HepG2 (cell line): ENCODE results near the gene MBD3L2B. TPM values are rescaled to one million over a fixed set of nuclear protein-coding genes. Genes with fewer than 3 reads are reported as not detected.

Source experiments
- ATAC-seq: fragments of 200-7000 bp; cut with Tn5 transposase; 3 replicates; pipeline ENCODE4 v1.9.1; 2020; ENCODE audit warnings: mild to moderate bottlenecking, moderate library complexity
- BruUV-seq: library from RNA; stranded (reverse); fragments of 400-500 nt; replicated peaks from 2 replicates; lab custom pipeline; 2021; lab: Mats Ljungman, UMichigan
- CTCF ChIA-PET: fragments of 300-600 bp; formaldehyde crosslinking; extraction: SDS; loops from one replicate; lab custom pipeline; 2021; ENCODE audit warnings: low total read pairs, inconsistent platforms, low intra/inter-chr PET ratio; lab: Yijun Ruan, JAX
- POLR2A ChIA-PET: fragments of 350-600 bp; sonication (Branson Sonifier 250); formaldehyde crosslinking; loops from one replicate; lab custom pipeline; 2020; ENCODE audit warnings: antibody characterized with exemption, inconsistent platforms; lab: Yijun Ruan, JAX
- DNase-seq: peaks from one replicate; pipeline ENCODE4 v3.0.0-alpha.2; 2015; ENCODE audit warnings: low spot score
- FAIRE-seq: peaks from 3 replicates; lab custom pipeline; 2011; peaks lifted over from hg19 to GRCh38; lab: Jason Lieb, UNC
- H2AFZ ChIP-seq: one replicate; pipeline ENCODE4 v1.6.1; 2011; ENCODE audit warnings: low read length, inconsistent platforms
- H3K27ac ChIP-seq: fragments of 300-600 bp; 3 replicates; pipeline ENCODE4 v1.8.0; 2011; ENCODE audit warnings: mixed run types, mild to moderate bottlenecking, mixed read lengths, low read length, inconsistent platforms; ENCODE audit not compliant: insufficient read depth; ENCODE audit errors: extremely low read length
- H3K27me3 ChIP-seq, 2 experiments: fragments of 200-600 bp in 1 of 2; 2 replicates in 1 of 2; 3 replicates in 1 of 2; pipeline versions ENCODE4 v1.6.0 to v1.8.0; 2011; ENCODE audit warnings: low read length in 2 of 2, mild to moderate bottlenecking in 2 of 2, moderate library complexity in 2 of 2, inconsistent platforms in 1 of 2; ENCODE audit not compliant: insufficient read depth in 2 of 2, control insufficient read depth in 1 of 2
- H3K36me3 ChIP-seq, 2 experiments: fragments of 200-600 bp in 1 of 2; replicated peaks in 1 of 2; 2 replicates in 1 of 2; 3 replicates in 1 of 2; pipeline versions ENCODE4 v1.5.1 to v1.8.0; 2011; ENCODE audit warnings: low read length in 2 of 2, inconsistent platforms in 1 of 2; ENCODE audit not compliant: insufficient read depth in 2 of 2, control insufficient read depth in 1 of 2
- H3K4me1 ChIP-seq: 2 replicates; pipeline ENCODE4 v1.5.1; 2012; ENCODE audit warnings: low read length, inconsistent platforms; ENCODE audit not compliant: insufficient read depth
- H3K4me2 ChIP-seq: 2 replicates; pipeline ENCODE4 v1.6.0; 2011; ENCODE audit warnings: low read depth, low read length, inconsistent platforms
- H3K4me3 ChIP-seq, 3 experiments: fragments of 200-600 bp in 1 of 3; sonication (generic), shearing (Covaris generic) in 1 of 3; replicated peaks in 1 of 3; 2 replicates each; pipeline ENCODE4 v1.5.1; 2011 to 2016; ENCODE audit warnings: low read length in 3 of 3, inconsistent platforms in 2 of 3, low read depth in 2 of 3, mild to moderate bottlenecking in 2 of 3, control low read depth in 1 of 3, mixed read lengths in 1 of 3; ENCODE audit not compliant: insufficient read depth in 1 of 3
- H3K79me2 ChIP-seq: one replicate; pipeline ENCODE4 v1.6.1; 2011; ENCODE audit warnings: low read length, inconsistent platforms; ENCODE audit not compliant: insufficient read depth
- H3K9ac ChIP-seq: 2 replicates; pipeline ENCODE4 v1.6.0; 2011; ENCODE audit warnings: mild to moderate bottlenecking, low read depth, low read length, inconsistent platforms; ENCODE audit not compliant: insufficient read depth
- H3K9me3 ChIP-seq: 2 replicates; pipeline ENCODE4 v1.5.1; 2012; ENCODE audit warnings: mild to moderate bottlenecking, low read length
- H4K20me1 ChIP-seq: 2 replicates; pipeline ENCODE4 v1.6.0; 2011; ENCODE audit warnings: inconsistent platforms, mild to moderate bottlenecking, low read length, moderate library complexity; ENCODE audit not compliant: insufficient read depth
- BHLHE40 ChIP-seq: IDR thresholded peaks from 2 replicates; pipeline ENCODE4 v1.6.1; 2011; ENCODE audit warnings: low read length, improper control_type of control experiment
- CCAR2 ChIP-seq: fragments of 200-400 bp; formaldehyde crosslinking; optimal IDR thresholded peaks from 2 replicates; pipeline ENCODE3; 2018; ENCODE audit warnings: low read depth, mild to moderate bottlenecking, low read length, moderate library complexity
- DMAP1 ChIP-seq: IDR thresholded peaks from 2 replicates; pipeline ENCODE4 v1.6.1; 2016
- ETV6 ChIP-seq: sonication (generic); formaldehyde crosslinking; conservative IDR thresholded peaks from 2 replicates; pipeline ENCODE4 v1.4.0; 2020; ENCODE audit warnings: missing genetic modification reagents
- GABPA ChIP-seq, 2 experiments: IDR thresholded peaks; 2 replicates each; pipeline ENCODE4 v1.6.1; 2011 to 2016; ENCODE audit warnings: low read depth in 2 of 2, low read length in 1 of 2, missing biosample characterization in 1 of 2, missing genetic modification characterization in 1 of 2
- HDAC1 ChIP-seq: sonication (generic); formaldehyde crosslinking; IDR thresholded peaks from 2 replicates; pipeline ENCODE4 v1.5.1; 2020; ENCODE audit warnings: mild to moderate bottlenecking, missing genetic modification reagents
- HHEX ChIP-seq: IDR thresholded peaks from 2 replicates; pipeline ENCODE4 v1.6.1; 2016; ENCODE audit warnings: control low read depth
- HNRNPK ChIP-seq: fragments of 200-400 bp; formaldehyde crosslinking; IDR thresholded peaks from 2 replicates; pipeline ENCODE4 v1.6.1; 2018; ENCODE audit warnings: low read length, low read depth, moderate library complexity, mild to moderate bottlenecking; ENCODE audit not compliant: poor library complexity, severe bottlenecking
- NFYC ChIP-seq: IDR thresholded peaks from 2 replicates; pipeline ENCODE4 v1.6.1; 2016; ENCODE audit warnings: missing genetic modification reagents, missing compliant biosample characterization
- NKX3-1 ChIP-seq: sonication (generic); formaldehyde crosslinking; IDR thresholded peaks from 2 replicates; pipeline ENCODE4 v1.5.0; 2020; ENCODE audit warnings: missing genetic modification reagents
- PPARG ChIP-seq: conservative IDR thresholded peaks from 2 replicates; pipeline ENCODE4 v1.6.1; 2016; ENCODE audit warnings: missing biosample characterization, missing genetic modification reagents
- RXRB ChIP-seq: IDR thresholded peaks from 2 replicates; pipeline ENCODE4 v1.6.1; 2016; ENCODE audit warnings: borderline replicate concordance, missing genetic modification reagents, missing compliant biosample characterization
- SAP130 ChIP-seq: IDR thresholded peaks from 2 replicates; pipeline ENCODE4 v1.6.1; 2016; ENCODE audit warnings: low read depth
- STAT5B ChIP-seq: sonication (generic); formaldehyde crosslinking; IDR thresholded peaks from 2 replicates; pipeline ENCODE4 v1.4.0; 2020; ENCODE audit warnings: missing genetic modification reagents
- TOE1 ChIP-seq: sonication (generic); formaldehyde crosslinking; IDR thresholded peaks from 2 replicates; pipeline ENCODE4 v1.4.0; 2020; ENCODE audit warnings: mild to moderate bottlenecking, missing genetic modification reagents
- ZNF317 ChIP-seq: sonication (generic); formaldehyde crosslinking; IDR thresholded peaks from 2 replicates; pipeline ENCODE4 v1.5.0; 2020; ENCODE audit warnings: mild to moderate bottlenecking, missing genetic modification reagents
- ZNF510 ChIP-seq: sonication (generic); formaldehyde crosslinking; IDR thresholded peaks from 2 replicates; pipeline ENCODE4 v1.4.0; 2020; ENCODE audit warnings: low read depth, mild to moderate bottlenecking, missing genetic modification reagents
- WGBS: methylation state at CpG from one replicate; pipeline ENCODE4 v1.1.6; 2017; ENCODE audit warnings: low lambda C conversion rate; 5-methylcytosine and 5-hydroxymethylcytosine counted together
- in situ Hi-C: cut with HindIII; loops from 2 replicates; pipeline ENCODE4 v1.10.0; 2017; ENCODE audit warnings: low pct_unique_long_range_greater_than_20kb; ENCODE audit not compliant: extremely low pct_ligation_motif_present
- intact Hi-C: fragments of 100-400 bp; cut with micrococcal nuclease; formaldehyde crosslinking; loops from one replicate; pipeline ENCODE4 v1.10.0; 2022; ENCODE audit not compliant: unreplicated experiment
- polyA plus RNA-seq, 8 experiments: library from polyadenylated mRNA; depleted of rRNA in 3 of 8; stranded (reverse) in 7 of 8; unstranded in 1 of 8; fragments of >200 nt; fragmentation: Illumina TruSeq in 4 of 8; extraction: Trizol in 4 of 8; gene quantifications; 2 replicates each; pipeline versions ENCODE4 v1.2.1 to v1.2.3, GENCODE V29; 2011 to 2016; ENCODE audit warnings: low read depth in 4 of 8, missing spikeins in 1 of 8, mixed read lengths in 1 of 8; ENCODE audit not compliant: insufficient read depth in 1 of 8
- total RNA-seq, 5 experiments: library from RNA; depleted of rRNA; stranded (reverse); fragments of >200 nt; fragmentation: Illumina TruSeq; extraction: Trizol; gene quantifications; 2 replicates each; pipeline ENCODE4 v1.2.3, GENCODE V29; 2016; ENCODE audit warnings: low read depth in 1 of 5
- TF ChIP-seq, protein P1 (sequence below): sonication (generic); formaldehyde crosslinking; IDR thresholded peaks from 2 replicates; pipeline ENCODE4 v1.5.0; 2020; ENCODE audit warnings: mild to moderate bottlenecking, missing genetic modification reagents
- TF ChIP-seq, protein P2 (sequence below): sonication (generic); formaldehyde crosslinking; IDR thresholded peaks from 2 replicates; pipeline ENCODE4 v1.4.0; 2020; ENCODE audit warnings: mild to moderate bottlenecking, missing genetic modification reagents
- TF ChIP-seq, protein P3 (sequence below): sonication (generic); formaldehyde crosslinking; IDR thresholded peaks from 2 replicates; pipeline ENCODE4 v1.8.1; 2023; ENCODE audit warnings: missing genetic modification reagents, inconsistent platforms, borderline replicate concordance

MBD3L2B gene
- total and polyA plus RNA-seq, 2 of the 13 experiments (the other 11 are each of a cell fraction or from before 2014, with no cell fraction given) = not detected

GRCh38 chr19:7000333-7000732 is 20.9 kb downstream of the MBD3L2B start:
- TF ChIP-seq BHLHE40 (no peak), GABPA (IDR thresholded peaks at IDR 0.05; ENCODE audit: low read depth, low read length) (no peak), GABPA (CRISPR knock-in tag; IDR thresholded peaks at IDR 0.05; ENCODE audit: low read depth) (no peak), ZNF510 (no peak), HHEX (no peak), NKX3-1 (no peak), TOE1 (CRISPR knock-in tag) (no peak), CCAR2 (no peak), PPARG (CRISPR knock-in tag) (no peak), ETV6 (CRISPR knock-in tag) (no peak), STAT5B (CRISPR knock-in tag) (no peak), HNRNPK (no peak), DMAP1 (CRISPR knock-in tag) (no peak), RXRB (no peak), SAP130 (CRISPR knock-in tag) (no peak), HDAC1 (CRISPR knock-in tag) (no peak), ZNF317 (CRISPR knock-in tag) (no peak), NFYC (CRISPR knock-in tag) (no peak)
- TF ChIP-seq, protein P1, sequence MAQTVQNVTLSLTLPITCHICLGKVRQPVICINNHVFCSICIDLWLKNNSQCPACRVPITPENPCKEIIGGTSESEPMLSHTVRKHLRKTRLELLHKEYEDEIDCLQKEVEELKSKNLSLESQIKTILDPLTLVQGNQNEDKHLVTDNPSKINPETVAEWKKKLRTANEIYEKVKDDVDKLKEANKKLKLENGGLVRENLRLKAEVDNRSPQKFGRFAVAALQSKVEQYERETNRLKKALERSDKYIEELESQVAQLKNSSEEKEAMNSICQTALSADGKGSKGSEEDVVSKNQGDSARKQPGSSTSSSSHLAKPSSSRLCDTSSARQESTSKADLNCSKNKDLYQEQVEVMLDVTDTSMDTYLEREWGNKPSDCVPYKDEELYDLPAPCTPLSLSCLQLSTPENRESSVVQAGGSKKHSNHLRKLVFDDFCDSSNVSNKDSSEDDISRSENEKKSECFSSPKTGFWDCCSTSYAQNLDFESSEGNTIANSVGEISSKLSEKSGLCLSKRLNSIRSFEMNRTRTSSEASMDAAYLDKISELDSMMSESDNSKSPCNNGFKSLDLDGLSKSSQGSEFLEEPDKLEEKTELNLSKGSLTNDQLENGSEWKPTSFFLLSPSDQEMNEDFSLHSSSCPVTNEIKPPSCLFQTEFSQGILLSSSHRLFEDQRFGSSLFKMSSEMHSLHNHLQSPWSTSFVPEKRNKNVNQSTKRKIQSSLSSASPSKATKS (CRISPR knock-in tag) = no peak
- TF ChIP-seq, protein P2, sequence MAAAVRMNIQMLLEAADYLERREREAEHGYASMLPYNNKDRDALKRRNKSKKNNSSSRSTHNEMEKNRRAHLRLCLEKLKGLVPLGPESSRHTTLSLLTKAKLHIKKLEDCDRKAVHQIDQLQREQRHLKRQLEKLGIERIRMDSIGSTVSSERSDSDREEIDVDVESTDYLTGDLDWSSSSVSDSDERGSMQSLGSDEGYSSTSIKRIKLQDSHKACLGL (CRISPR knock-in tag) = no peak
- TF ChIP-seq, protein P3, sequence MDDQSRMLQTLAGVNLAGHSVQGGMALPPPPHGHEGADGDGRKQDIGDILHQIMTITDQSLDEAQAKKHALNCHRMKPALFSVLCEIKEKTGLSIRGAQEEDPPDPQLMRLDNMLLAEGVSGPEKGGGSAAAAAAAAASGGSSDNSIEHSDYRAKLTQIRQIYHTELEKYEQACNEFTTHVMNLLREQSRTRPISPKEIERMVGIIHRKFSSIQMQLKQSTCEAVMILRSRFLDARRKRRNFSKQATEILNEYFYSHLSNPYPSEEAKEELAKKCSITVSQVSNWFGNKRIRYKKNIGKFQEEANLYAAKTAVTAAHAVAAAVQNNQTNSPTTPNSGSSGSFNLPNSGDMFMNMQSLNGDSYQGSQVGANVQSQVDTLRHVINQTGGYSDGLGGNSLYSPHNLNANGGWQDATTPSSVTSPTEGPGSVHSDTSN (CRISPR knock-in tag) = no peak
- TF ChIP-seq, all 625 proteins: peak for 0
- CTCF ChIA-PET = no interaction called here
- no peaks in the 10 kb centered on the region for H3K4me1 ChIP-seq
- no peak for DNase-seq
- H3K9me3 ChIP-seq = peaks cover 1% of the 10 kb centered on the region
- no peak overlapping the region for H3K4me3 ChIP-seq
- intact Hi-C loops = no loop called here
- no peak overlapping the region for H3K4me2 ChIP-seq
- H3K79me2 ChIP-seq = no peaks in the 10 kb centered on the region
- ATAC-seq = no peak
- H3K36me3 ChIP-seq = no peaks in the 10 kb centered on the region
- no peaks in the 10 kb centered on the region; a peak in 1 of 5 replicates for H3K27me3 ChIP-seq
- BruUV-seq = no TSS peak
- no peak overlapping the region for H2AFZ ChIP-seq
- no peak for FAIRE-seq
- WGBS = 11% methylated on average over 3 of the region's 3 CpGs
- in situ Hi-C loops = no loop called here
- H4K20me1 ChIP-seq = no peaks in the 10 kb centered on the region
- no peak overlapping the region for H3K9ac ChIP-seq
- no peak overlapping the region for H3K27ac ChIP-seq
- POLR2A ChIA-PET = no interaction called here
